Measurements from ENCODE around the gene FAM13B.

GRCh38 chr5:138000102-138000723 lies 32.7 kb downstream of the FAM13B start:
- TF ChIP-seq CTCF (conservative IDR thresholded peaks at IDR 0.05; ENCODE audit: low read length) (no peak), EZH2phosphoT487 (IDR thresholded peaks at IDR 0.05; ENCODE audit: borderline replicate concordance) (no peak)

Measured in Loucy (cell line).